ELR (cell line): Measurements from ENCODE around the gene CPXM2.

Experiments
- DNase-seq: peaks from one replicate; pipeline ENCODE4 v3.0.0-alpha.2; 2015; ENCODE audit warnings: low read depth

The CPXM2 gene

GRCh38 chr10:123847686-123848432 is 43.7 kb downstream of the CPXM2 start:
- DNase-seq: peak; percentile 20

GRCh38 chr10:123843835-123844234 is 47.8 kb downstream of the CPXM2 start:
- DNase-seq: no peak

GRCh38 chr10:123842692-123843385 is 48.8 kb downstream of the CPXM2 start:
- DNase-seq: no peak

- no peak for DNase-seq
These were observed 50.0 kb downstream of the CPXM2 start for GRCh38 chr10:123841560-123841959.

- DNase-seq: no peak
These were observed 50.5 kb downstream of the CPXM2 start for GRCh38 chr10:123841115-123841514.

- no peak for DNase-seq
These were observed 50.9 kb downstream of the CPXM2 start for GRCh38 chr10:123840714-123841113.

- no peak for DNase-seq
These were observed 52.9 kb downstream of the CPXM2 start for GRCh38 chr10:123838596-123839310.

GRCh38 chr10:123837756-123838155 is 53.9 kb downstream of the CPXM2 start:
- DNase-seq: no peak

- no peak for DNase-seq
These were observed 55.0 kb downstream of the CPXM2 start for GRCh38 chr10:123836418-123837145.

- DNase-seq: no peak
These were observed 56.0 kb downstream of the CPXM2 start for GRCh38 chr10:123835575-123835974.

GRCh38 chr10:123833170-123833850 is 58.3 kb downstream of the CPXM2 start:
- DNase-seq: no peak

- no peak for DNase-seq
These were observed 60.3 kb downstream of the CPXM2 start for GRCh38 chr10:123831259-123831658.

- no peak for DNase-seq
These were observed 70.5 kb downstream of the CPXM2 start for GRCh38 chr10:123821136-123821535.

GRCh38 chr10:123809632-123810031 is 82.0 kb downstream of the CPXM2 start:
- no peak for DNase-seq

GRCh38 chr10:123808906-123809305 is 82.7 kb downstream of the CPXM2 start:
- DNase-seq: peak; percentile 88

- peak; percentile 1 for DNase-seq
These were observed 83.3 kb downstream of the CPXM2 start for GRCh38 chr10:123808286-123808685.

GRCh38 chr10:123807444-123808035 is 84.1 kb downstream of the CPXM2 start:
- DNase-seq: no peak

- peak; percentile 10 for DNase-seq
These were observed 86.9 kb downstream of the CPXM2 start for GRCh38 chr10:123804716-123805115.

GRCh38 chr10:123800821-123801220 is 90.8 kb downstream of the CPXM2 start:
- no peak for DNase-seq

GRCh38 chr10:123800289-123800688 is 91.3 kb downstream of the CPXM2 start:
- peak; percentile 12 for DNase-seq

- no peak for DNase-seq
These were observed 92.8 kb downstream of the CPXM2 start for GRCh38 chr10:123798856-123799255.
